GM19193 (cell line): ENCODE data around the gene MAMSTR.

Source experiments
- POLR2A ChIP-seq: IDR thresholded peaks from 4 replicates; pipeline ENCODE4 v1.6.1; 2011; ENCODE audit not compliant: insufficient read depth, insufficient read length; ENCODE audit errors: extremely low read depth

The MAMSTR gene

DNA sequence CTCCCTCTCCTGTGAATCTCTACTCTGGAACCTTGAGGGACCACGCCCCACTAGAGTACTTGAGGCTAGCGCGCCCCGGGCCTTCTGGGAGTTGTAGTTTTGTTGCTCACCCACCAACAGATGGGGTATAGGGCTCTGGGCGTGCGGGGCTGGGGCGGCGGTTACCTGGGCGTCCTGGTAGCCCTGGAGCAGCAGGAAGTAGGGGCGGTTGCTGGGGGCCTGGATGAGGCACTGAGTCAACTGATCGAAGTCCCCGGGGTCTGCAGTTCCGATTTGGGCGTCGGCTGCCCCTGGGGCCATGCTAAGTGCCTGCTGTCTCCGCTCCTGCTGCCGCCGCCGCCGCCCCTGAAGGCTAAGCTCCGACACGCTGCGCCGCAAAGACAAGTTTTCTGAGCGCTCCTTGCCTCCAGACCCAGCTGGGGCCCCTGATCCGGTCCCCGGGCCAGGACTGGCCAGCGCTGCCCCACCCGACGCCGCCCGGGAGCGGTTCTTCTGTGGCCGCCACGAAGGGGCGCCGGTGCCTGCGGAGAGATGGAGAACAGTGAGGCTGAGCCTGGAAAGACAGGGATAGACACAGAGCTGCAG, 15.6 kb upstream of the MAMSTR start:
- TF ChIP-seq POLR2A: no peak

DNA sequence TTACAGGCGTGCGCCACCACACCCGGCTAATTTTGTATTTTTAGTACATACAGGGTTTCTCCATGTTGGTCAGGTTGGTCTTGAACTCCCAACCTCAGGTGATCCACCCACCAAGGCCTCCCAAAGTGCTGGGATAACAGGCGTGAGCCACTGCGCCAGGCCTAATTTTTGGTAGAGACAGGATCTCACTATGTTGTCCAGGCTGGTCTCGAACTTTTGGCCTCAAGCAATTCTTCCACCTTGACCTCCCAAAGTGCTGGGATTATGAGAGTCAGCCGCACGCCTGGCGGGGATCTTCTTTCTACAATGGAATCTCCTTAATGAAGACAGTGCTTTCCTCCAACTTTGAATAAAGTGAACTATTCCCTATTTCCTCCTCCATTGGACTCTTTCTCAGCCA, 15.1 kb upstream of the MAMSTR start:
- TF ChIP-seq POLR2A: no peak

DNA sequence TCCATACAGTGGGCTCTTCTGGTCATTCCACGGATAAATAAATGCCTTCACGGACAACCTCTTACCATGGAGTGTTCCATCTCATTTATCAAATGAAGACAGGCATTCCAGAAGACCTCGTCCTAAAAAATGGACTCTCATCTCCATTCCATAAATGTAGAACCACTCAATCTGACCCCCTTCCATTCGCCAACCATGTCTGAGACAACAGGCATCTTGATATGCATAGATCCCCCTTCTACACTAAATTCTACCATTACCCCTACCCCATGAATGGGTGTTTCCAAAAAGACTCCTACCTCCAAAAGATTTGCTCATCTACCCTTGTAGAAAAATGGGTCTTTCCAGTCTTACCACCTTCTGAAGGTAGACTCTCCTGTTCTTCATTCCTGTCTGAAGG, 11.9 kb upstream of the MAMSTR start:
- no peak for TF ChIP-seq POLR2A

- no peak for TF ChIP-seq POLR2A
Observed at GRCh38 chr19:48728911-48729664, 9.6 kb upstream of the MAMSTR start.

GRCh38 chr19:48726556-48726955, 7.0 kb upstream of the MAMSTR start:
- TF ChIP-seq POLR2A: no peak

- no peak for TF ChIP-seq POLR2A
Observed at GRCh38 chr19:48724796-48725753, 5.5 kb upstream of the MAMSTR start.

DNA sequence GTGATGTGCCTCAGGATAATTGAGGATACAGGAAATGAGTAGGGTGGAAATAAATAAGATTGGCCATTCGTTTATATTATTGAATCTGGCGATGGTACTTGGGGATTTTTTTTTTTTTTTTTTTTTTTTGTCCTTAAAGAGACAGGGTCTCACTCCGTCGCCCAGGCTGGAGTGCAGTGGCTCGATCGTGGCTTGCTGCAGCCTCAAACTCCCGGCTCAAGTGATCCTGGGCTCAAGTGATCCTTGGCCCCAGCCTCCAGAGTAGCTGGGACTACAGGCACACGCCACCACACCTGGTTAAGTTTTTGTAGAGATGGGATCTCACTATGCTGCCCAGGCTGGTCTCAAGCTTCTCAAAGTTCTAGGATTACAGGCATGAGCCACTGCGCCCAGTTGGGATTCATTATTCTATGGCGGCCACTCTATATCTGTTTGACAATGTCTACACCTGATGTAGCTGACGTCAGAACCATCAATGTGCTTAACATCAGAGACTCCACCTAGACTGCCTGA, 2.7 kb upstream of the MAMSTR start:
- no peak for TF ChIP-seq POLR2A

GRCh38 chr19:48720613-48721296, 1.2 kb upstream of the MAMSTR start:
- TF ChIP-seq POLR2A: peak; percentile 49

DNA sequence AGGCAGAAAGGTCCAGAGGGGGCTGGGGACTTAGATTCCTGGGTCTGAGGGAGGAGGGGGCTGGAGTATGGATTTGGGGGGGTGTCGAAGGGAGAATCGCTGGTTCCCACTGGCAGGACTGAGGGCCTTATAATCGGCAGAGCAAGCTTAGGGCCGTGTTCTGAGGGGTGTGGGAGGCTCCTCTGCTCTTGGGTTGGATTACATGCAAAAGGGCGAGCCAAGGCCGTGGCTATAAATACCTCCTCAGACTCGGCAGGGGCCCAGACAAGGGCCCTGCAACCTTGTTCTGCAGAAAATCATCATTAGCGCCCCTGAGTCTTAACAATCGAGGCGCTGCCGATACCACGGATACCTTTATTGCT, 707 bp upstream of the MAMSTR start:
- no peak for TF ChIP-seq POLR2A

DNA sequence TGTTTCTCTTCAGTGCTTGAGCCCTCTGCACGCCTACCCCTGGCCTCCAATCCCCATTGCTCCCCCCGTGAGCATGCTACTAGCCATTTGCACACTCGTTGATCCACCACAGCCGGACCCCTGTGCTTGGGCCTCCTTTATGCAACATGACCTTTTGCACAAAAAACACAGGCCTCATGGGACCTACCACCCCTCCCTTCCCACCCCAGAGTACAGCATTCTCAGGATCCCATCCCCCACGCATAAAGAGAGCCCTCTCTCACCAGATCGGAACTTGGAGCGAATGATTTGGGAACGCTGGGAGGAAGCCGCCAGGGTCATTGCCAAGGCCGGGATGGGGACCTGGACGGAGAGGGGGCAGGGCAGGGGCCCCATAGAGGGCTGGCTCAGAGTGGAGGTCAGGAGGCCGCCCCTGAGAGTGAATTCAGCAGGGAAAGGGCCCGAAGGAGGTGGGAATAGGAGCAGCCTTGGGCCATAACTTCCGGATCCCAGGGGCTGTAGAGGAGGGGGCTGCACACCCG, 754 bp downstream of the MAMSTR start:
- TF ChIP-seq POLR2A: no peak

DNA sequence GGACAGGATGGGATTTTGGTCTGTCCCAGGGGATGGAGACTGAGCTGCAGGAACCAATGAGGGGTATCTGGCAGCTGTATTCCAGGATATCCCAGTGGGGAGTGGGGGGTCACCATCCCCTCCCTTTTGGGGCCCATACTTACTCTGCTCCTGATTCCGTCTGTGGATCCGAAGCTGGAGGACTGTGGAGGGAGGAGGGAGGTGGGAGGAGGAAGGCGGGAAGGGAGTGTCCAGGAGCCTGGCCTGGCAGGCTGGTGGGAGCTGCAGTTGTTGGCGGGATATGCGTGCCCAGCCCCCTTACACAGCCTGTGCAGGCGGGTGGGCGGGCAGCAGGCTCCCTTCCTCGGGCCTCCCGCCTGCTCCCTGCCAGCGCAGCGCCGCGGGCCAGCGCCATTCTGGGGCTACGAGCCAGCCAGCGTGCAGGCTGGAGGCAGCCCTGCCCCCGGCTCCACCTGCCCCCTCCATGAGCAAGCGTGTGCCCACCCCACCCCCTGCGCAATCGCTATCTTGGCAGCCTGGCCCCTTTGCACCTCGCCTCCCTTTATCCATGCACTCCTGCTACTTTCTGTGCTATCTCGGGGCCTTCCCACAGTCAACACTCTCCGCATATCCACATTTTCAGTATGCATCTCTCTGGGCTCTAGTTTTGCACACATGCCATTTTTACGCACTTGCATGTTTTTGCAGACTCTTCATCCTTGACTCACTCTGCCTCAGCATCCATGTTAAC, 2.8 kb downstream of the MAMSTR start:
- no peak for TF ChIP-seq POLR2A

DNA sequence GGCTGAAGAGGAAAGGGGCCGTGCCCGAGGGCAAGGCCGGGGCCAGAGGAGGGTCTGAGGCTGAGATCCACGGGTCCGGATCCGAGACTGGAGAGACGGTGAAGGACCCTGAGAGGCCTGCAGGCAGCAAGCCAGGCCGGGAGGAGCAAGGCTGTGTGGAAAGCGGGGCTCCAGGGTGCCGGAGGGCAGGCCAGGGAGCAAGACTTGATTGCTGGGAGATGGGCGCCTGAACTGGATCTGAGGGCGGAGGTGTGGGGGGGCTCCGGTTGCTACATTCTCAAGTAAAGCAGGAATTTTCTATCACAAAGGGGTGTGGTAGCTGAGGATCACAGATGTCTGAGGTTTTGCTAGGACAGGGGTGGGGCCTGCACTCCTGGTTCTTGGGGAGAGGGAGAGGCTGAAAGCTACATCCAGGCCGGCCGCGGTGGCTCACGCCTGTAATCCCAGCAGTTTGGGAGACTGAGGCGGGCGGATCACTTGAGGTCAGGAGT, 3.8 kb downstream of the MAMSTR start:
- TF ChIP-seq POLR2A: no peak

- no peak for TF ChIP-seq POLR2A
Observed at GRCh38 chr19:48714759-48715675, 4.5 kb downstream of the MAMSTR start.
